Neural cell (in vitro differentiated cells): ENCODE data around the gene CHAC2.

Experiments
- EP300 ChIP-seq: fragments of 450-650 bp; conservative IDR thresholded peaks from 2 replicates; pipeline ENCODE4 v1.6.1; 2014; ENCODE audit warnings: antibody characterized with exemption, mild to moderate bottlenecking, moderate library complexity; ENCODE audit not compliant: poor library complexity, severe bottlenecking
- EZH2 ChIP-seq: fragments of 200-600, 300-800 bp; shearing (Covaris generic), sonication (generic); IDR thresholded peaks from 2 replicates; pipeline ENCODE4 v1.6.1; 2014; ENCODE audit warnings: antibody characterized with exemption, low read length, borderline replicate concordance, mild to moderate bottlenecking; ENCODE audit not compliant: insufficient read depth, poor library complexity, severe bottlenecking
- POLR2AphosphoS5 ChIP-seq: IDR thresholded peaks from 2 replicates; pipeline ENCODE4 v1.6.1; 2012
- REST ChIP-seq: IDR thresholded peaks from 2 replicates; pipeline ENCODE4 v1.6.1; 2012; ENCODE audit warnings: borderline replicate concordance
- SMC3 ChIP-seq: fragments of 450-650 bp; conservative IDR thresholded peaks from 2 replicates; pipeline ENCODE4 v1.6.1; 2014; ENCODE audit warnings: antibody characterized with exemption, mild to moderate bottlenecking, moderate library complexity; ENCODE audit not compliant: poor library complexity
- TAF1 ChIP-seq: IDR thresholded peaks from 2 replicates; pipeline ENCODE4 v1.6.1; 2012; ENCODE audit warnings: low read depth
- TF ChIP-seq, protein P1 (sequence below): fragments of 450-650 bp; IDR thresholded peaks from 2 replicates; pipeline ENCODE4 v1.5.1; 2014; ENCODE audit warnings: antibody characterized with exemption, mild to moderate bottlenecking, moderate library complexity; ENCODE audit not compliant: poor library complexity, severe bottlenecking

GRCh38 chr2:53750041-53750768, 17.4 kb upstream of the CHAC2 start:
- TF ChIP-seq, protein P1, sequence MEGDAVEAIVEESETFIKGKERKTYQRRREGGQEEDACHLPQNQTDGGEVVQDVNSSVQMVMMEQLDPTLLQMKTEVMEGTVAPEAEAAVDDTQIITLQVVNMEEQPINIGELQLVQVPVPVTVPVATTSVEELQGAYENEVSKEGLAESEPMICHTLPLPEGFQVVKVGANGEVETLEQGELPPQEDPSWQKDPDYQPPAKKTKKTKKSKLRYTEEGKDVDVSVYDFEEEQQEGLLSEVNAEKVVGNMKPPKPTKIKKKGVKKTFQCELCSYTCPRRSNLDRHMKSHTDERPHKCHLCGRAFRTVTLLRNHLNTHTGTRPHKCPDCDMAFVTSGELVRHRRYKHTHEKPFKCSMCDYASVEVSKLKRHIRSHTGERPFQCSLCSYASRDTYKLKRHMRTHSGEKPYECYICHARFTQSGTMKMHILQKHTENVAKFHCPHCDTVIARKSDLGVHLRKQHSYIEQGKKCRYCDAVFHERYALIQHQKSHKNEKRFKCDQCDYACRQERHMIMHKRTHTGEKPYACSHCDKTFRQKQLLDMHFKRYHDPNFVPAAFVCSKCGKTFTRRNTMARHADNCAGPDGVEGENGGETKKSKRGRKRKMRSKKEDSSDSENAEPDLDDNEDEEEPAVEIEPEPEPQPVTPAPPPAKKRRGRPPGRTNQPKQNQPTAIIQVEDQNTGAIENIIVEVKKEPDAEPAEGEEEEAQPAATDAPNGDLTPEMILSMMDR = no peak
- TF ChIP-seq REST = no peak
- TF ChIP-seq POLR2AphosphoS5 = no peak
- no peak for TF ChIP-seq SMC3
- TF ChIP-seq EP300 = no peak
- no peak for TF ChIP-seq TAF1
- TF ChIP-seq EZH2 = no peak
